ENCODE data around the gene PTHLH. TPM values are rescaled to one million over a fixed set of nuclear protein-coding genes. Genes with fewer than 3 reads are reported as not detected.

Gene PTHLH
- total RNA-seq, 4 donors from 2014 or later = 1.6 to 8.4 (median 2.5) TPM; not detected in 1

DNA sequence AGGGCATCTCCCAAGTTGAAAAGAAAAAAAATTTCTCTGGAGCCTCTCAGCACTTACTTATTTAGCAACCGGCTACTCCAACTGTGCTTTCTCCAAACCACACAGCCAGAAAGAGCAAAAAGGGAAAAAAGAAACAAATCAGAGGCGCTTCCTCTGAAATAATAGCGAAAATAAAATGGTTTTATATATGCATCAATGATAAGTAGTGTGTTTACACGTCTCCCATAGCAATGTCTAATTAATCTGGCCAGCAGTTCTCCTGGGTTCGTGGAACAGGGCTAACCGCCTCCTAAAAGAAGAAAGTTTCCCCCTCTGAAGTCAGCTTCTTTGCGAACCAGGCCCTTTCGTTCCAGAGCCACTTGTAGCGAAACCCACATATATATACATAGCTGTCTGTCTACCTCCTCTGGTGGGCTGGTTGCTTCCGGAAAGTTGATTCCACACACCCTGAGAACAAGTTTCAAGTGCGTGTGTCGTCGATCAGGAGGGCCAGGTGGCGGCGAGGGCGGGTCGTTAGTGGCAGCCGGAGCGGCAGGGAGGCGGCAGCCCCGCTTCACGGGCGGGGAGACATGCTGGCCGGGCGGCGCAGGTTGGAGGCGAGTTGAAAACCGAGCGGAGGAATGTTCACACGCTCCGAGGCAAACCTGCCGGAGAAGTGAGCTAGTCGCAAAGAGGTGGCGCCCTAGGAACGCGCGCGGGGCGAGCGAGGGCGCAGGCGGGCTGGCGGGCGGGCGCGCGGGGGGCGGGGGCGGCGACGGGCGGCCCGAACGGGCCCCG lies 2.7 kb downstream of the PTHLH start:
- peak; percentile 66 for ATAC-seq (ENCODE audit: low FRiP score)

DNA sequence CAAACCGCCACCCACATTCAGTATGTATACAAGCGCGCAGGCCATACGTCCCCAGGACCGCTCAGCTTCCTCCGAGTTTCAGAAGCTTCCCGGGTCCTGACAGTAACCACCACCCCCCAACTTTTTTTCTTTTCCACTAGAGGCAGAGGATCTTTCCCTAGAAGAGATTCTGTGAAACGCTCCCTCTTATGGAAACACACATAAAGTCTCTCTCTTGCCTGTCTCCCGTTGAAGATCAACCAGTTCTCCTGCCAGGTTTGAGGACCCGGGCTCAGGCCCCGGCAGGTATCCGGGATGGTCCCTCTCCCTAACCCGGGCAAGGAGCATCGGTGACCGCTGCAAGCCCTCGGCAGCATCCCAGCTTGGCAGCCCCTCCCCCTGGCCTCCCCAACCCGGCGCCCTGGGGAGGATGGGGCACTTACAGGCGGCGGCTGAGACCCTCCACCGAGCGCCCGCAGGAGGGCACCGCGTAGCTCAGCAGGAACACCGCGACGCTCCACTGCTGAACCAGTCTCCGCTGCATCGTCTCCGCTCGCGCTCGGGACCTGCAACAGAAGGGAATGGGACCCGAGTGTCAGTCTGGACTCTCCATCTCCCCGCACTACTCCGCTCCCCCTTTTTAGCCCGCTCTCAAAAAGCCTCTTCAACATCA lies 3.4 kb downstream of the PTHLH start:
- DNase-seq (ENCODE audit: low spot score) (no peak), ATAC-seq (ENCODE audit: low FRiP score) (peak; percentile 14)

More for the DNA sequence above, 2.7 kb downstream of the PTHLH start:
- TF ChIP-seq, protein P1, sequence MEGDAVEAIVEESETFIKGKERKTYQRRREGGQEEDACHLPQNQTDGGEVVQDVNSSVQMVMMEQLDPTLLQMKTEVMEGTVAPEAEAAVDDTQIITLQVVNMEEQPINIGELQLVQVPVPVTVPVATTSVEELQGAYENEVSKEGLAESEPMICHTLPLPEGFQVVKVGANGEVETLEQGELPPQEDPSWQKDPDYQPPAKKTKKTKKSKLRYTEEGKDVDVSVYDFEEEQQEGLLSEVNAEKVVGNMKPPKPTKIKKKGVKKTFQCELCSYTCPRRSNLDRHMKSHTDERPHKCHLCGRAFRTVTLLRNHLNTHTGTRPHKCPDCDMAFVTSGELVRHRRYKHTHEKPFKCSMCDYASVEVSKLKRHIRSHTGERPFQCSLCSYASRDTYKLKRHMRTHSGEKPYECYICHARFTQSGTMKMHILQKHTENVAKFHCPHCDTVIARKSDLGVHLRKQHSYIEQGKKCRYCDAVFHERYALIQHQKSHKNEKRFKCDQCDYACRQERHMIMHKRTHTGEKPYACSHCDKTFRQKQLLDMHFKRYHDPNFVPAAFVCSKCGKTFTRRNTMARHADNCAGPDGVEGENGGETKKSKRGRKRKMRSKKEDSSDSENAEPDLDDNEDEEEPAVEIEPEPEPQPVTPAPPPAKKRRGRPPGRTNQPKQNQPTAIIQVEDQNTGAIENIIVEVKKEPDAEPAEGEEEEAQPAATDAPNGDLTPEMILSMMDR (IDR thresholded peaks at IDR 0.05) = no peak
- no peak for DNase-seq (ENCODE audit: low spot score)

DNA sequence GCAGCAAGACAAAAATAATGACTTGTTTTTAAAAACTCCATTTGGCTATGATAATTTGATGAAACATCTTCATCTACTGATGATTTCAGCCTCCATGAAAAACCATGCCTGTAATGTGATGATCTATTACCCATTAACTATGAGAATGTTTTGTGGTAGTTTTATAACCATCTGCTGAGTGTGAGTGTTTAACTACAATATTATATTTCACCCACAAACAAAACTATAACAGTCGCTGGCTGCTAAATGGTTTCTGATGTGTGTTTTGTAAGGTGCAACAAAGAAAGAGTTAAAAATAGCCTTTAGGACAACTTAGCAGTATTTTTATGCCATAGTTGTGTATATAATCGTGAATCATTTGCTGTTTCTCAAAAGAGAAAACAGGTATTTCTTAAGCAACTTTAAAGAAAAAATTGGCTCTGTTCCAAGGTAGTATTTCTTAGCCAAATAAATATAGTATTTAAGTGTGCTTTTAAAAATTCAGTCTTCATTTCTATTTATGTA lies 4.9 kb downstream of the PTHLH start:
- ATAC-seq (ENCODE audit: low FRiP score) = no peak
- no peak for DNase-seq (ENCODE audit: low spot score)
- TF ChIP-seq, protein P1 (IDR thresholded peaks at IDR 0.05) = no peak

More for the DNA sequence above, 3.4 kb downstream of the PTHLH start:
- TF ChIP-seq, protein P1 (IDR thresholded peaks at IDR 0.05) = no peak

DNA sequence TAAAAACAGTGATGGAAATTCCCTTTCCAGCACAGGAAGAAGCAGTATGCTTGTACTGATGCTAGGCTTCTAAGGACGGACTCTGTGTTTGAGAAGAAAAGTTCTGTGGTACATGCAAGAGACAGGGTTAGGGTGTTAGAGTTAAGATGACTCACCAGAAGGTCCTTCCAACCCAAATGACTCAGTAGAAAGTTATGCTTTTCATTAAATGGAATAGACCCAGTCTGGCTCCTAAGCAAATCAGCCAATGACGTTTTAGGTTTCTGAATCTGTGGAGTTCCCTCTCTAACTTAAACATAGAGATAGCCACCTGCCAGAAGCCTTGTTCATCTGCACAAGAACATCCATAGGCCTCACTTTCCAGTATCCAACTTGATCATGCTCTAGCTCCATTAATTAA lies 5.7 kb downstream of the PTHLH start:
- TF ChIP-seq, protein P1 (IDR thresholded peaks at IDR 0.05) = no peak
- DNase-seq (ENCODE audit: low spot score) (no peak), ATAC-seq (ENCODE audit: low FRiP score) (peak; percentile 56)

DNA sequence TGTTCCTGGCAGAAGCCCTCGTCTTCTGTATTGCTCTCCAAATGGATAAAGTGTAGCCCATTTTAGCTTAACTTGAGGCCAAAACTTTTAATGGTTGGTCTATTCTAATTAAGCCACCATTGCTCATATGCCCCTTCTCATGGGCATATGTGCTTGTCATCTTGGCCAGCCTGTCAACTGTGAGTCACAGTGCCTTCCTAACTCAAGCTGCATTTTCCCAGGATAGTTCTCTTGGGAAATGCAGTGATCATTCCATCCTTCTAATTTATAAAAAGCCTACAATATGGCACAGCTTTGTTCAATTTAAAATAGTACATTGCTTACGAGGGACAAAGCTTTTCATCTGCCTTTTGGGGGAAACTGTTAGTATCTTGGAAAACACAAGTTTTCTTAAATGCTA lies 6.6 kb downstream of the PTHLH start:
- DNase-seq (ENCODE audit: low spot score) (no peak), ATAC-seq (ENCODE audit: low FRiP score) (no peak)
- TF ChIP-seq, protein P1 (IDR thresholded peaks at IDR 0.05) = no peak

DNA sequence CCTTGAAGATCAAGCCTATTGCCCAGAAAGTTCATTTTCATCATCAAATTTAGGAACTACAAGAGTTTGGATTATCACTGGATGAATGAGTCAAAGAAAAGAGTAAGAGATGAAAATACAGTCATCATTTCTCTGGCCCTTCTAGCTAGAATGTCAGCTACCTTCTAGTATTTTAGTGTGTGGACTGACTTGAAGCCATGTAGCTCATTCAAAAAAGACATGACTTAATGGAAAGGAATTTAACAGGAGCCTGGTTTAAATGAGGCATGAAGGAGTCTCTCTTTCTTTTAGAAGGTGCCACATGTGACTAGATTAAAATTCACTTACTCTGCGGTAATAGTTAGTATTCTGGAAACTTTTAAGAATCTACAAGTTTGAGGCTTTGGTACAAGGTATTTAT lies 7.1 kb downstream of the PTHLH start:
- TF ChIP-seq, protein P1 (IDR thresholded peaks at IDR 0.05) = no peak
- DNase-seq (ENCODE audit: low spot score) (no peak), ATAC-seq (ENCODE audit: low FRiP score) (no peak)

All from omental fat pad (tissue), 4 donors.